Smooth muscle cell (in vitro differentiated cells): ENCODE results near the gene NBR1. TPM values are rescaled to one million over a fixed set of nuclear protein-coding genes. Genes with fewer than 3 reads are reported as not detected.

Experiments
- DNase-seq: peaks from one replicate; lab custom pipeline; 2025; ENCODE audit not compliant: unreplicated experiment; lab: John Stamatoyannopoulos, UW
- H2AFZ ChIP-seq: fragments of 200-600 bp; sonication (generic); 2 replicates; pipeline ENCODE4 v1.6.0; 2016; ENCODE audit warnings: antibody characterized with exemption, low read depth, mild to moderate bottlenecking
- H3F3A ChIP-seq: fragments of 200-600 bp; sonication (generic); 2 replicates; pipeline ENCODE4 v1.6.0; 2017; ENCODE audit warnings: antibody characterized with exemption, low read depth
- H3K27ac ChIP-seq: fragments of 200-600 bp; sonication (generic); 2 replicates; pipeline ENCODE4 v1.5.1; 2016; ENCODE audit warnings: low read depth, mild to moderate bottlenecking
- H3K27me3 ChIP-seq: fragments of 200-600 bp; sonication (generic); 2 replicates; pipeline ENCODE4 v1.6.1; 2016; ENCODE audit warnings: low read depth, mild to moderate bottlenecking
- H3K36me3 ChIP-seq: fragments of 200-600 bp; sonication (generic); 2 replicates; pipeline ENCODE4 v1.5.1; 2016; ENCODE audit warnings: low read depth
- H3K4me1 ChIP-seq: fragments of 200-600 bp; sonication (generic); 2 replicates; pipeline ENCODE4 v1.5.1; 2016; ENCODE audit warnings: low read depth
- H3K4me2 ChIP-seq: fragments of 200-600 bp; sonication (generic); 2 replicates; pipeline ENCODE4 v1.6.0; 2016; ENCODE audit warnings: mild to moderate bottlenecking
- H3K4me3 ChIP-seq: fragments of 200-600 bp; sonication (generic); 2 replicates; pipeline ENCODE4 v1.5.1; 2016; ENCODE audit warnings: mild to moderate bottlenecking
- H3K79me2 ChIP-seq: fragments of 200-600 bp; sonication (generic); 2 replicates; pipeline ENCODE4 v1.6.0; 2016; ENCODE audit warnings: low read depth, mild to moderate bottlenecking
- H3K9ac ChIP-seq: fragments of 200-600 bp; sonication (generic); 2 replicates; pipeline ENCODE4 v1.6.0; 2016; ENCODE audit warnings: low read depth
- H3K9me3 ChIP-seq: fragments of 200-600 bp; sonication (generic); replicated peaks from 2 replicates; pipeline ENCODE4 v1.5.1; 2016; ENCODE audit warnings: low read depth
- H4K20me1 ChIP-seq: fragments of 200-600 bp; sonication (generic); 2 replicates; pipeline ENCODE4 v1.6.0; 2016; ENCODE audit warnings: low read depth
- CTCF ChIP-seq: fragments of 200-600 bp; sonication (generic); IDR thresholded peaks from 2 replicates; pipeline ENCODE4 v1.5.1; 2017; ENCODE audit warnings: borderline replicate concordance, mild to moderate bottlenecking, antibody characterized with exemption; ENCODE audit not compliant: insufficient read depth, poor library complexity, severe bottlenecking
- WGBS: methylation state at CpG from one replicate; pipeline ENCODE4 v1.1.7; 2016; ENCODE audit warnings: low lambda C conversion rate; 5-methylcytosine and 5-hydroxymethylcytosine counted together
- polyA plus RNA-seq: library from polyadenylated mRNA; unstranded; fragments of >200 nt; fragmentation: Nextera tagmentation; extraction: Ambion mirVana; gene quantifications from 2 replicates; pipeline ENCODE4 v1.2.1, GENCODE V29; 2016
- total RNA-seq: library from RNA; depleted of rRNA; stranded (reverse); fragments of >200 nt; gene quantifications from 2 replicates; pipeline ENCODE4 v1.2.3, GENCODE V29; 2014

NBR1 gene
- total and polyA plus RNA-seq, 2 experiments from 2014 or later: 43.5 to 73.9 TPM

- no peak overlapping the region for H3K4me2 ChIP-seq
- no peak for TF ChIP-seq CTCF
- no peak overlapping the region for H2AFZ ChIP-seq
- no peaks in the 10 kb centered on the region for H4K20me1 ChIP-seq
- DNase-seq: no peak
- no peak overlapping the region for H3K27ac ChIP-seq
- H3K4me3 ChIP-seq: no peak overlapping the region
- H3K4me1 ChIP-seq: peaks cover 6% of the 10 kb centered on the region
- no peak overlapping the region for H3K9ac ChIP-seq
- H3F3A ChIP-seq: no peaks in the 10 kb centered on the region
- H3K36me3 ChIP-seq: no peaks in the 10 kb centered on the region
- WGBS: 94% methylated on average over 4 of the region's 4 CpGs
- H3K27me3 ChIP-seq: no peaks in the 10 kb centered on the region
- no peaks in the 10 kb centered on the region for H3K9me3 ChIP-seq
- H3K79me2 ChIP-seq: no peaks in the 10 kb centered on the region
These were observed 45.4 kb downstream of the NBR1 start for GRCh38 chr17:43216369-43216761.

DNA sequence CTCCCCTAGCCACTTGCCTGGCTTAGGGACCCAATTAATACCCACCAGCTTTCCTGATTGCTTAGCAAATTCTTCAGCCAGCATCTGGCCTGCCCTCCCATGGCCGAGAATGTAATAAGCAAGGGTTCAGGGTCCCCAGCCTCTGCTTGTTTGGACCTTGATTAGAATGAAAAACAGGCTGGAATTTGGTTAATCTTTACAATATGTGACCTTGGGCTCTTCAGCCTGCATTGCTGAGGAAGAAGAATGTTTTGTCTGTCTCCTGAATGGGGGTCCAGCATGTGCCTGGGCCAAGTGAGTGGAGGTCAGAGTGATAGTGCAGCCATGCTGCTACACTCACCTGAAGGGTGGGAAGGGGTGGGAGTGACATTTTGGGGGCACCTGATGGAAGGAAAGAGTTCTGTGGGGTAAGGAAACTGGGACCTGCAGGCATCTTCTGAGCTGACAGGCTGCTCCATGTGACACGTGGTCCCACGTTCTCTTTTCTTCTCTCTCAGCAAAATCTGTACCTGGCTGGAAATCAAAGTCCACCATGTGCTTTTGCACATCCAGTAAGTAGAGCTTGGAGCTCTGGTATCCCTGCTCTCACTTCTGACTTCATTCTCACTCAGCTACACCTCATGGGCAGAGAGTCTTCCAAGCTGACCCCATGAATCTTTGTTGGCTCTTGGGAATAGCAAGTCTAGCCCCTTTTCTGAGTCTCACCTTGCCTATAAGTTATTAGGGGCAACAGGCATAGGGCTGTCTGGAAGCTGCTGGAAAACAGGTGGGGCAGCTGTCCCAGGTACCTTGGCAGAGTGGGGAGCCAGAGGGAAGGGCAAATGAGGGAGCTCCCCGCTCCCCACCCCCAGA, 46.0 kb downstream of the NBR1 start:
- no peaks in the 10 kb centered on the region for H3K36me3 ChIP-seq
- no peak for TF ChIP-seq CTCF
- no peaks in the 10 kb centered on the region for H3K27me3 ChIP-seq
- H2AFZ ChIP-seq: no peak overlapping the region
- no peaks in the 10 kb centered on the region for H3K79me2 ChIP-seq
- peaks cover 4% of the 10 kb centered on the region for H3K4me1 ChIP-seq
- no peaks in the 10 kb centered on the region for H4K20me1 ChIP-seq
- no peak overlapping the region for H3K27ac ChIP-seq
- 88% methylated on average over 3 of the region's 4 CpGs for WGBS
- no peak overlapping the region for H3K4me2 ChIP-seq
- H3K9ac ChIP-seq: no peak overlapping the region
- H3F3A ChIP-seq: no peaks in the 10 kb centered on the region
- no peak overlapping the region for H3K4me3 ChIP-seq
- no peaks in the 10 kb centered on the region for H3K9me3 ChIP-seq
- DNase-seq: no peak

DNA sequence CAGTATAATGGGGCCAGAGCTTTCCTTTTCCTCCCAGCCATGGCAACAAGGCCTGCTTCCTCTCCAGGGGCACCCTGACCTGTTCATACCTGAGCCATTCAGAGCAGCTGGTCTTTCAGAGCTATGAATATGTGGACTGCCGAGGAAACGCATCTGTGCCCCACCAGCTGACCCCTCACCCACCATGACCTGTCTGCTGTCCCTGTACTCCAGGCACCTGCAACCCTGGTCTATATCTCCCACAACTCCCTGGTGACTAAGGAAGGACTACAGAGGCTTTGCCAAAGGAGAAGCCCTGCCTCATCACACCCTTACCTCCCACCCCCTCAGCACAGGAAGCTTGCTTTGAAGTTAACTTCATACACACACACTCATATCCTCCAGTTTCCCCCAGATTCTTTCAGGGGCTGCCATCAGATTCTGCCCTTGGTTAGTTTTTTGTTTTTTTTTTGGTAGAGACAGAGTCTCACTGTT, 46.6 kb downstream of the NBR1 start:
- Histone ChIP-seq H3K4me1 (peaks cover under 1% of the 10 kb centered on the region), H3K36me3 (no peaks in the 10 kb centered on the region), H3K9me3 (no peaks in the 10 kb centered on the region), H3K4me2 (no peak overlapping the region), H3K4me3 (no peak overlapping the region), H3K79me2 (no peaks in the 10 kb centered on the region), H3K27ac (no peak overlapping the region), H3K27me3 (no peaks in the 10 kb centered on the region), H3K9ac (no peak overlapping the region), H3F3A (no peaks in the 10 kb centered on the region), H2AFZ (no peak overlapping the region), H4K20me1 (no peaks in the 10 kb centered on the region)
- 100% methylated on average over 2 of the region's 2 CpGs for WGBS
- DNase-seq: no peak
- no peak for TF ChIP-seq CTCF

DNA sequence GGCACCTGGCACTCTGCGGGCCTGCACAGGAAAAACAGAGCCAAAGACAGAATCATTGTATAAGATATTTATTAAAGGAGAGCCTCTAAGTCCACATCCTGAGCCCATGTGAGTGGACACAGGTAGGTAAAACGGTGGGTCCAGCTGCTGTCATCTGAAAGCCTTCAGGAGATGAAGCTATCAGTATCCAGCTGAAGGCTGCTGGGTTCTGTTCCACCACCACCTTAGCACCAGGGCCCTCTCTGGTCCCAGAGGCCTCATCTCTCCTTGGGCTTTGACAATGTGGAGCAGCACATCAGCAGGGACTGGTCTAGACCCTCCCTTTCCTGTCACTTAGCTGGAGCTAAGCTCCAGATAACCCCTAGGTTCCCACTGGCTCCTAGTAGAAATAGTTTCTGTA, 48.0 kb downstream of the NBR1 start:
- Histone ChIP-seq H2AFZ (no peak overlapping the region), H4K20me1 (no peaks in the 10 kb centered on the region), H3K36me3 (no peaks in the 10 kb centered on the region), H3K4me1 (no peaks in the 10 kb centered on the region), H3K9me3 (no peaks in the 10 kb centered on the region), H3K4me3 (no peak overlapping the region), H3K27me3 (no peaks in the 10 kb centered on the region), H3F3A (no peaks in the 10 kb centered on the region), H3K9ac (no peak overlapping the region), H3K4me2 (no peak overlapping the region), H3K27ac (no peak overlapping the region), H3K79me2 (no peaks in the 10 kb centered on the region)
- DNase-seq: no peak
- no peak for TF ChIP-seq CTCF
- 100% methylated on average over 2 of the region's 2 CpGs for WGBS
